GM12878 (cell line): ENCODE results near the gene AIFM3. TPM values are rescaled to one million over a fixed set of nuclear protein-coding genes. Genes with fewer than 3 reads are reported as not detected.

Experiments used
- CEBPB ChIP-seq, 2 experiments: fragments of 150-350 bp in 1 of 2; IDR thresholded peaks; 2 replicates each; pipeline ENCODE4 v1.6.1; 2012 to 2014; ENCODE audit warnings: low read depth in 2 of 2, low read length in 2 of 2, borderline replicate concordance in 1 of 2, inconsistent platforms in 1 of 2
- RAD51 ChIP-seq: fragments of 450-650 bp; IDR thresholded peaks from 2 replicates; pipeline ENCODE4 v1.6.1; 2016; ENCODE audit warnings: moderate library complexity, mild to moderate bottlenecking, inconsistent platforms
- SREBF1 ChIP-seq: IDR thresholded peaks from 2 replicates; pipeline ENCODE4 v1.6.1; 2012; ENCODE audit warnings: mild to moderate bottlenecking, low read length
- polyA plus RNA-seq, 11 experiments: library from polyadenylated mRNA; depleted of rRNA in 4 of 11; unstranded in 6 of 11; stranded (reverse) in 5 of 11; fragments of >200 nt; fragmentation: Nextera tagmentation in 4 of 11; fragmentation: Illumina TruSeq in 1 of 11; extraction: Ambion mirVana in 4 of 11; extraction: Trizol in 1 of 11; gene quantifications; 1 replicate in 1 of 11; 2 replicates in 10 of 11; pipeline versions ENCODE4 v1.2.1 to v1.2.3, GENCODE V29; 2011 to 2016; ENCODE audit warnings: inconsistent platforms in 2 of 11, missing spikeins in 2 of 11, low read depth in 1 of 11
- total RNA-seq, 4 experiments: library from RNA; depleted of rRNA in 3 of 4; stranded (reverse); fragments of >200 nt in 3 of 4; fragmentation: Illumina TruSeq in 1 of 4; extraction: Trizol in 1 of 4; gene quantifications; 2 replicates each; pipeline versions ENCODE4 v1.2.1 to v1.2.3, GENCODE V29; 2013 to 2021
- TF ChIP-seq, protein P1 (sequence below): IDR thresholded peaks from 2 replicates; pipeline ENCODE4 v1.6.1; 2012; ENCODE audit warnings: mild to moderate bottlenecking, low read depth, low read length
- TF ChIP-seq, protein P2 (sequence below): fragments of 450-650 bp; IDR thresholded peaks from 2 replicates; pipeline ENCODE4 v1.6.1; 2018; ENCODE audit warnings: mild to moderate bottlenecking, low read depth, moderate library complexity; ENCODE audit not compliant: partially characterized antibody

Gene AIFM3
- total and polyA plus RNA-seq, 10 of the 15 experiments (the other 5 are each of a cell fraction or from before 2014, with no cell fraction given), result 0.06 to 0.34 (median 0.21) TPM; not detected in 6

DNA sequence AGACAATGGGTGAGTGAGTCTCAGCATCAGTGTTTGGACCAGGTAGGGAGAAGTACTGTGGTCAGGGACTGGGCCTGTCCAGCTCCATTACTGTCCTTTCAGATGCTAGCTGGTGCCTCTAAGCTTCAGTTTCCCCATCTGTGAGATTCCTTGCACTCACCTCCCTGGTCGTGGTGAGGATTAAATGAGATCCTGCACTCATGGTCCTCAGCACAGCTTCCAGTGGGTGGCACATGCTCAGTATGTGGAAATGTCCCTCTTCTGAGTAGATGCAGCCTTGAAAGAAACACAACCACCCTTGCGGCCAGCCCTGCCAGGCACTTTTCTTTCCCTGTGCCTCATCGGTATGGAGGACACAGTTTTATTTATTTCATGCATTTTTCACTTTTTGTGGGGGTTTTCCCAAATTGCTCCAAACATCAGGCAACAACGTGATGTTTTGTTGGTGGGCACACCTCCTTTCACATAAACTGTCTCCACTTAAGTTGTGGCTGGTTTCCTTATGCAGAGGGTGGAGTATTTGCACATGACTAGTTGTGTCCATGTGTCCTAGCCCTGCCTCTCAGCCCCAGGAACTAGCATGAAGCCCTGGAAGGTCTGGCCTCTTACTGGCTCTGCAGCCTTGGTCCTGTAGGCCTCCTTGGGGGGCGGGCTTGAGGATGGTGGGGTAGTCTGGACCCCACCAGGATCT, 16.2 kb downstream of the AIFM3 start (continued):
- TF ChIP-seq, protein P1, sequence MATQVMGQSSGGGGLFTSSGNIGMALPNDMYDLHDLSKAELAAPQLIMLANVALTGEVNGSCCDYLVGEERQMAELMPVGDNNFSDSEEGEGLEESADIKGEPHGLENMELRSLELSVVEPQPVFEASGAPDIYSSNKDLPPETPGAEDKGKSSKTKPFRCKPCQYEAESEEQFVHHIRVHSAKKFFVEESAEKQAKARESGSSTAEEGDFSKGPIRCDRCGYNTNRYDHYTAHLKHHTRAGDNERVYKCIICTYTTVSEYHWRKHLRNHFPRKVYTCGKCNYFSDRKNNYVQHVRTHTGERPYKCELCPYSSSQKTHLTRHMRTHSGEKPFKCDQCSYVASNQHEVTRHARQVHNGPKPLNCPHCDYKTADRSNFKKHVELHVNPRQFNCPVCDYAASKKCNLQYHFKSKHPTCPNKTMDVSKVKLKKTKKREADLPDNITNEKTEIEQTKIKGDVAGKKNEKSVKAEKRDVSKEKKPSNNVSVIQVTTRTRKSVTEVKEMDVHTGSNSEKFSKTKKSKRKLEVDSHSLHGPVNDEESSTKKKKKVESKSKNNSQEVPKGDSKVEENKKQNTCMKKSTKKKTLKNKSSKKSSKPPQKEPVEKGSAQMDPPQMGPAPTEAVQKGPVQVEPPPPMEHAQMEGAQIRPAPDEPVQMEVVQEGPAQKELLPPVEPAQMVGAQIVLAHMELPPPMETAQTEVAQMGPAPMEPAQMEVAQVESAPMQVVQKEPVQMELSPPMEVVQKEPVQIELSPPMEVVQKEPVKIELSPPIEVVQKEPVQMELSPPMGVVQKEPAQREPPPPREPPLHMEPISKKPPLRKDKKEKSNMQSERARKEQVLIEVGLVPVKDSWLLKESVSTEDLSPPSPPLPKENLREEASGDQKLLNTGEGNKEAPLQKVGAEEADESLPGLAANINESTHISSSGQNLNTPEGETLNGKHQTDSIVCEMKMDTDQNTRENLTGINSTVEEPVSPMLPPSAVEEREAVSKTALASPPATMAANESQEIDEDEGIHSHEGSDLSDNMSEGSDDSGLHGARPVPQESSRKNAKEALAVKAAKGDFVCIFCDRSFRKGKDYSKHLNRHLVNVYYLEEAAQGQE, result no peak
- TF ChIP-seq SREBF1, result no peak
- TF ChIP-seq, protein P2, sequence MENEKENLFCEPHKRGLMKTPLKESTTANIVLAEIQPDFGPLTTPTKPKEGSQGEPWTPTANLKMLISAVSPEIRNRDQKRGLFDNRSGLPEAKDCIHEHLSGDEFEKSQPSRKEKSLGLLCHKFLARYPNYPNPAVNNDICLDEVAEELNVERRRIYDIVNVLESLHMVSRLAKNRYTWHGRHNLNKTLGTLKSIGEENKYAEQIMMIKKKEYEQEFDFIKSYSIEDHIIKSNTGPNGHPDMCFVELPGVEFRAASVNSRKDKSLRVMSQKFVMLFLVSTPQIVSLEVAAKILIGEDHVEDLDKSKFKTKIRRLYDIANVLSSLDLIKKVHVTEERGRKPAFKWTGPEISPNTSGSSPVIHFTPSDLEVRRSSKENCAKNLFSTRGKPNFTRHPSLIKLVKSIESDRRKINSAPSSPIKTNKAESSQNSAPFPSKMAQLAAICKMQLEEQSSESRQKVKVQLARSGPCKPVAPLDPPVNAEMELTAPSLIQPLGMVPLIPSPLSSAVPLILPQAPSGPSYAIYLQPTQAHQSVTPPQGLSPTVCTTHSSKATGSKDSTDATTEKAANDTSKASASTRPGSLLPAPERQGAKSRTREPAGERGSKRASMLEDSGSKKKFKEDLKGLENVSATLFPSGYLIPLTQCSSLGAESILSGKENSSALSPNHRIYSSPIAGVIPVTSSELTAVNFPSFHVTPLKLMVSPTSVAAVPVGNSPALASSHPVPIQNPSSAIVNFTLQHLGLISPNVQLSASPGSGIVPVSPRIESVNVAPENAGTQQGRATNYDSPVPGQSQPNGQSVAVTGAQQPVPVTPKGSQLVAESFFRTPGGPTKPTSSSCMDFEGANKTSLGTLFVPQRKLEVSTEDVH, result no peak
- no peak for TF ChIP-seq RAD51
- no peak for TF ChIP-seq CEBPB (IDR thresholded peaks at IDR 0.05; ENCODE audit: borderline replicate concordance in 1 of 2, low read depth in 2 of 2, low read length in 2 of 2)
